ENCODE measurements around the gene PRSS1.

GRCh38 chr7:142703655-142704305 lies 45.5 kb upstream of the PRSS1 start:
- TF ChIP-seq CTCF (IDR thresholded peaks at IDR 0.05) (no peak), POLR2A (IDR thresholded peaks at IDR 0.05) (no peak)

Measured in Peyer's patch (tissue), 4 donors.